Measurements from ENCODE around the gene CMYA5.

CMYA5 gene

DNA sequence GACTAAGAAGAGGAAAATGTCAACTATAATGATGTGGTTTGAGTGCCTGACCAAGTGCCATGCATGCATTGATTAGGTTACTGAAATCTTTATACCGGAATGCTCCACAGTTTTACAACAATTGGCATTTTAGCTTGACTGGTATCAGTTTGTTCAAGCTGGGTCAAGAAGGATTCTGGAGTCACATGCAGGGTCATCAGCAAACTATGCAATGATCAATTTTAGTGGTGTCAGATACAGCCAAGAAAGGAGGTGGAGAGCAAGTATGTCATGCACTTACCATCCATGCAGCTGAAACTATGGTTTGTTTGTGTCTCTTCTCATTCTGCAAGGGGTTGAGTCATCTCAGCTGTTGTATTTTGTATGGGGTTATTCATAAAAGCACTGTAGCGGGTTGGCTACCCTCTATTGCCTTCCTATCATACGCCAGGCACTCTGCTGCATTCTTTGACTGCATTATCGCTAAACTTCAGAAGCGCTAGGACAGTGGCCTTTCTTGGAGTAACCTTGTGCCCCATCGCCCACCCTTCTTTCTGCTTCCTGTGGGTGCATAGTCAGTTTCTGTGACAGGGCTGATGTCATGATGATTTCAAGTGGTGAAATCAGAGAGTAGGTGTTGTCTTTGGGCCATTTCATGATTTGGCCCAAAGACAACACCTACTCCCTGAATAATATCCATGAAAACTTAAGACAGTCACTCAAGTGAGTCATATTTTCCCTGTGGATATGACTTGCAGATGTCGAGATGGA is 156.0 kb downstream of the CMYA5 start:
- Histone ChIP-seq H3F3A (ENCODE audit: low read depth) (no peaks in the 10 kb centered on the region), H3K9me2 (replicated peaks; ENCODE audit: low read depth, low read length) (no peaks in the 10 kb centered on the region), H2AFZ (ENCODE audit: low read length) (no peak overlapping the region), H3K27me3 (ENCODE audit: insufficient read depth, low read length, poor library complexity, severe bottlenecking) (no peaks in the 10 kb centered on the region), H4K20me1 (ENCODE audit: insufficient read depth, low read length, poor library complexity, severe bottlenecking) (no peaks in the 10 kb centered on the region), H3K9ac (ENCODE audit: low read depth, low read length, poor library complexity, severe bottlenecking) (no peak overlapping the region), H3K4me3 (ENCODE audit: low read length, poor library complexity, severe bottlenecking) (no peak overlapping the region), H3K4me2 (ENCODE audit: low read depth, low read length, poor library complexity, severe bottlenecking) (no peak overlapping the region), H3K79me2 (ENCODE audit: insufficient read depth, low read length) (no peaks in the 10 kb centered on the region), H3K36me3 (ENCODE audit: insufficient read depth, low read length) (no peaks in the 10 kb centered on the region), H3K4me1 (ENCODE audit: insufficient read depth, low read length, poor library complexity, severe bottlenecking) (no peaks in the 10 kb centered on the region), H3K9me3 (ENCODE audit: insufficient read depth, low read depth, low read length) (no peaks in the 10 kb centered on the region)
- no peak for TF ChIP-seq EZH2phosphoT487 (IDR thresholded peaks at IDR 0.05; ENCODE audit: borderline replicate concordance)
- TF ChIP-seq, protein P1, sequence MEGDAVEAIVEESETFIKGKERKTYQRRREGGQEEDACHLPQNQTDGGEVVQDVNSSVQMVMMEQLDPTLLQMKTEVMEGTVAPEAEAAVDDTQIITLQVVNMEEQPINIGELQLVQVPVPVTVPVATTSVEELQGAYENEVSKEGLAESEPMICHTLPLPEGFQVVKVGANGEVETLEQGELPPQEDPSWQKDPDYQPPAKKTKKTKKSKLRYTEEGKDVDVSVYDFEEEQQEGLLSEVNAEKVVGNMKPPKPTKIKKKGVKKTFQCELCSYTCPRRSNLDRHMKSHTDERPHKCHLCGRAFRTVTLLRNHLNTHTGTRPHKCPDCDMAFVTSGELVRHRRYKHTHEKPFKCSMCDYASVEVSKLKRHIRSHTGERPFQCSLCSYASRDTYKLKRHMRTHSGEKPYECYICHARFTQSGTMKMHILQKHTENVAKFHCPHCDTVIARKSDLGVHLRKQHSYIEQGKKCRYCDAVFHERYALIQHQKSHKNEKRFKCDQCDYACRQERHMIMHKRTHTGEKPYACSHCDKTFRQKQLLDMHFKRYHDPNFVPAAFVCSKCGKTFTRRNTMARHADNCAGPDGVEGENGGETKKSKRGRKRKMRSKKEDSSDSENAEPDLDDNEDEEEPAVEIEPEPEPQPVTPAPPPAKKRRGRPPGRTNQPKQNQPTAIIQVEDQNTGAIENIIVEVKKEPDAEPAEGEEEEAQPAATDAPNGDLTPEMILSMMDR (conservative IDR thresholded peaks at IDR 0.05; ENCODE audit: low read length): no peak

DNA sequence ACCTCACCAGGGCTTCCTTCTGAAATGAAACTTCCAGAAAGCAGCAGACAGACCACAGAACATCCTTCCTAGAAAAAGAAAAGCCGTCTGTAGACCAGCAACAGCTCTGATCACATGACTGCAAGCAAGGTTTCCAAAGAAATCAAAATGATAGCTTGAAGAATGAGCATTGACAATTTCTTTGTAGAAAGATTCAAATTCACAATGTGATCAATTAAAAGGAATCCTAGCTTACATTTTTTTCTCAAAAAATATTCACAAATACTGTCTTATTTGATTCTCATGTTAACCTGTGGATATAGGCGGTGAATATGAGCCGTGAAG is 156.5 kb downstream of the CMYA5 start:
- Histone ChIP-seq H3K27me3 (ENCODE audit: insufficient read depth, low read length, poor library complexity, severe bottlenecking) (no peaks in the 10 kb centered on the region), H3K9ac (ENCODE audit: low read depth, low read length, poor library complexity, severe bottlenecking) (no peak overlapping the region), H2AFZ (ENCODE audit: low read length) (no peak overlapping the region), H3K4me2 (ENCODE audit: low read depth, low read length, poor library complexity, severe bottlenecking) (no peak overlapping the region), H3K9me3 (ENCODE audit: insufficient read depth, low read depth, low read length) (no peaks in the 10 kb centered on the region), H3K36me3 (ENCODE audit: insufficient read depth, low read length) (no peaks in the 10 kb centered on the region), H4K20me1 (ENCODE audit: insufficient read depth, low read length, poor library complexity, severe bottlenecking) (no peaks in the 10 kb centered on the region), H3K4me1 (ENCODE audit: insufficient read depth, low read length, poor library complexity, severe bottlenecking) (no peaks in the 10 kb centered on the region), H3F3A (ENCODE audit: low read depth) (no peaks in the 10 kb centered on the region), H3K4me3 (ENCODE audit: low read length, poor library complexity, severe bottlenecking) (no peak overlapping the region), H3K9me2 (replicated peaks; ENCODE audit: low read depth, low read length) (no peaks in the 10 kb centered on the region), H3K79me2 (ENCODE audit: insufficient read depth, low read length) (no peaks in the 10 kb centered on the region)
- no peak for TF ChIP-seq EZH2phosphoT487 (IDR thresholded peaks at IDR 0.05; ENCODE audit: borderline replicate concordance)
- TF ChIP-seq, protein P1 (conservative IDR thresholded peaks at IDR 0.05; ENCODE audit: low read length): no peak

DNA sequence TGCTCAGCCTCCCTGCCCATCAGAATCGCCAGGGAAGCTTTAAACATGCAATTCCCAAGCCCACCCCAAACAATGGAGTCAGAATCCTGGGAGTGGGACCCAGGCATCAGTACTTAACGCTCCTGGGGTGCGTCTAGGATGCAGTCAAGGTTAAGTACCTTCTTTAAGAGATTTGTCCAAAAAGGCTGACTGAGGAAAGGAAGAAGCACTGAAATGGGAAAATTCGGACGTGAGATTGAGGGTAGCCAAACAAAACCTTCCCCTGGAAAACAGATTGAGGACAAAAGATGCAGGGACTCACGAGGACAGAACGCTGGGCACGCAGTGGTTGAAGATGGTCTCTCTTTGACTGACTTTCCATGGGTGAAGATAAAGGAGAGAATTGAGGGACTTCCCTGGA is 157.9 kb downstream of the CMYA5 start:
- no peaks in the 10 kb centered on the region for H4K20me1 ChIP-seq (ENCODE audit: insufficient read depth, low read length, poor library complexity, severe bottlenecking)
- H3K4me1 ChIP-seq (ENCODE audit: insufficient read depth, low read length, poor library complexity, severe bottlenecking): no peaks in the 10 kb centered on the region
- H3K4me2 ChIP-seq (ENCODE audit: low read depth, low read length, poor library complexity, severe bottlenecking): no peak overlapping the region
- no peaks in the 10 kb centered on the region for H3F3A ChIP-seq (ENCODE audit: low read depth)
- no peaks in the 10 kb centered on the region for H3K9me3 ChIP-seq (ENCODE audit: insufficient read depth, low read depth, low read length)
- H3K27me3 ChIP-seq (ENCODE audit: insufficient read depth, low read length, poor library complexity, severe bottlenecking): no peaks in the 10 kb centered on the region
- no peaks in the 10 kb centered on the region for H3K9me2 ChIP-seq (replicated peaks; ENCODE audit: low read depth, low read length)
- no peaks in the 10 kb centered on the region for H3K79me2 ChIP-seq (ENCODE audit: insufficient read depth, low read length)
- H2AFZ ChIP-seq (ENCODE audit: low read length): no peak overlapping the region
- H3K4me3 ChIP-seq (ENCODE audit: low read length, poor library complexity, severe bottlenecking): no peak overlapping the region
- no peak overlapping the region for H3K9ac ChIP-seq (ENCODE audit: low read depth, low read length, poor library complexity, severe bottlenecking)
- no peak for TF ChIP-seq EZH2phosphoT487 (IDR thresholded peaks at IDR 0.05; ENCODE audit: borderline replicate concordance)
- TF ChIP-seq, protein P1 (conservative IDR thresholded peaks at IDR 0.05; ENCODE audit: low read length): no peak
- no peaks in the 10 kb centered on the region for H3K36me3 ChIP-seq (ENCODE audit: insufficient read depth, low read length)

Data from Loucy (cell line).